Measurements from ENCODE around the gene AGO3. TPM values are rescaled to one million over a fixed set of nuclear protein-coding genes. Genes with fewer than 3 reads are reported as not detected.
"Not testable (repeated sequence)": the region's sequence is repeated elsewhere in the genome, so short reads cannot be mapped to it uniquely, and the experiment has no call there.

Gene AGO3
- total RNA-seq, 1 experiment from 2014 or later, result 18.4 TPM

DNA sequence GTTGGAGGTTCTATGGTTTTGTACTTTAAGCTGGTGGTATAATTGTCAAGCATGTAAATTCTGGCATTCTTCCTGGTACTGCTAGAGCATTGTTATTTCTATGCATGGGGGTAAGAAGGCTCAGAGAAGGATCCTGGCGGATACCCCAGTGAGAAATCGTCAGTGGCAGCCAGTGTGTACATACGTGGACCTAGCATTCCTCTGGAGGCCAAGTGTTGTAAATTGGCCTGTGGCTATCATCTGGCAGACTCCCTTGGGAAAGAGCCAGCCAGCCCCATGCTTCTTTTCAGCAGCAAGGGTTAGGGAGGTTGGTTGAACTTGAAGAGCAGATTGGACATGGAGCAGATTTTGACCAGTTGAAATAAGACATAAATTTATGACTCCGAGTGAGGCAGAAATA is 5.2 kb upstream of the AGO3 start:
- no peak for DNase-seq (ENCODE audit: low read depth)

DNA sequence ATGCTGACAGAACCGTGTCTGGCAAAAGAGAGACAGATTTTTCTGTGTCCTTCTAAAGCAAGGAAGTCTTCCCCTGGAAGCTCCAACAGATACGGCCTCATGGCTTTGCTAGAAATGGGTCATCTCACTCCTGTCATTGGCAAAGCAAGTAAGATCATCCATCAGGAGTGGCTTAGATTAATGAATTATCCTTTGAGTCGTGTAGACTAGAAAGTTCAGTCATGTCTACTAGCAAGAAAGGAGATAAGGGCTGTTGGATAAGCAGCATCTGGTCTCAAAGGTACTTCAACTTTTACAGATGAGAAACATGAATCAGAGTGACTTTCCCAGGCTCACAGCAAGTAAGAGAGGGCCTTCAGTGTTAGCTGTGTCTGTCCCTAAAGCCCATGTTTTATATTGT is 3.4 kb upstream of the AGO3 start:
- no peak for DNase-seq (ENCODE audit: low read depth)

GRCh38 chr1:35929730-35930592 is 944 bp upstream of the AGO3 start:
- DNase-seq (ENCODE audit: low read depth), result peak; percentile 64

DNA sequence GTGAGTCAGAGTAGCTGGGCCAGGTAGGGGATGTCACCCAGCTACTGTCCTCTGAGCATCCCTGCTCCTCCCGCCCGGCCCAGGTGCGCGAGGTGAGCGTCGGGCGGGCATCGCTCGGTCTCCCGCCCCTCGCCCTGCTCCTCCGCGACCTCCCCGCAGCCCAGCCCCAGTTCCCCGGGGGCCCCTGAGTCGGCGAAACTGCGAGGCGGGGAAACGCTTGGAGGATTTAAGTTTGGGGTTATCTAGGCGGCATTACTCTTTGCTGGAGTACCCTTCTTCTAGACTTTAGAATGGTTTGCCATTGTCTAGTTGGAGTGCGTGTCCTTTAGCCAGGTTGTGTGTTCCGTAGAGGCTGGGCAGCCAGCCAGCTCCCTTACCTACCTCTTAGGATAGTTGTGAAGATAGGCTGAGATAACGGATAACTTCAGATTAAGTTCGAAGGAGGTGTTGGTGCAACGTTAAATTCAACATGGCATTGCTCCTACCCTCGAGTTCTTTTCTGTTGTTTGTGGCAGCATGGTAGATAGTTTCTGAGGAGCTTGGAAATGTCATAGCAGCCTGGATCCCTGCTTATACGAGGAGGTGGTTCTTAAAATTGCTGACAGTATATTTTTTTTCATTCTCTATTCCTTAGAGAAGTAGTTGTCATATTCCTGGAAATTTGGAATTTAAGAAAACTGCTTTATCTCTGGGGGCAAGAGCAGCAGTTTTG is 697 bp downstream of the AGO3 start:
- peak; percentile 12 for DNase-seq (ENCODE audit: low read depth)

- no peak for DNase-seq (ENCODE audit: low read depth)
Observed at GRCh38 chr1:35932158-35932636, 1.3 kb downstream of the AGO3 start.

DNA sequence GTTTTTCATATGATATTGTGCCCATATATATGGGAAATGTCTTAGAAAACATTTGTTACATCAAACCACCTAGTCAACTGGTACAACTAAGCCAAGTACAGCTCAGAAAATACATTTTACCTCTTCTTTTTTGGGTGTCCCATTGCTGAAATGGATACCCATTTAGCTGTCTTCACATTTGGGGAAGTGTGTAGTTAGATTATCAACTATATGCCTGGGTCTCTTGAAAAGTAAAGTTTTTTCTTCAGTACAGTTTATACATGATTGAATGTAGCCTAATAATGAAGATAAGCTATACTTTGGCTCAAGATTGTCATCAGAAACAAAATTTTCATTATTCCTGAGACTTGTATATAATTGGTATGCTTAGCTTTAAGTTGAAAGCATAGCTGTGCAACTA is 2.0 kb downstream of the AGO3 start:
- DNase-seq (ENCODE audit: low read depth), result no peak

DNA sequence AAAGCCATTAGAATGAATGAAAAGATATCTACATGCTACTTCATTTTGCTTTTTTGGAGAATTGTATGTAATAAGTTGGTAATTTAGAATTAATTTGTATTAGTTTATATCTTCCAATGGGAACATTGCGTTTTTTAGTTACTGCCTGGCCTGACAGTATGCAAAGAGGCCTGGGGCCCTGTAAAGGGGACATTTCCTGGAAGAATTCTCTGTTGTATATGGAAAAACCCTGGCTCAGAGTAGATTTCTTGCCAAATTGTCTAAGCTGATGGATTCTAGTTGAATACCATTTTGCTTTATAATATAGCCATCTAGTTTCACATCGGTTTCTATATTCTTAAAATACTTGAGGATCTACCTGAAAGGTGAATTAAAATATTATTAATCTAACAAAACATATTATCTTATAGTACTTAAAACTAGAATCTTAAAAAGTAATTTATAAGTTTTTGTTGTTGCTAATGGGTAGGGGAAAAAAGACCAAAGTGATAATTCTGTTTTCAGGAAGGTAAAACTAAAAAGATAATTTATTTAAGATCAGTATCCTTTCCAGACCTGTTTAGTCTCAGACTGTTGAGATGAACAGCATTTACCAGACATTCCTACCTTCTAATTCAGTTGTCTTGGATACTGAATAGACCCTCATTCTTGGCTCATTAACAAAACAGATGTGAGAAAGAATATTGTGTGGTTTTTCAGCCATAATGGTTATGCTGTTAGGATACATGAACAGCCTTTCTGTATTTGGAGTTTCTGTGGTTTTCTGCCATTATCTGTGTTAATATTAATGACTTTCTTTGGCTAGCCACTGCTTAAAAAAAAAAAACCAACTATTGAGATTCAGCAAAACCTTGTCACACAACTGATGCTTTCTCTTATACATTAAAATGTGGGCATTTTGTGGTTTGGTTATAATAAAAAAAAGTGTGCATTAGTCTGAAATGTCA is 4.8 kb downstream of the AGO3 start:
- no peak for DNase-seq (ENCODE audit: low read depth)

GRCh38 chr1:35936838-35937237 is 5.9 kb downstream of the AGO3 start:
- no peak for DNase-seq (ENCODE audit: low read depth)

DNA sequence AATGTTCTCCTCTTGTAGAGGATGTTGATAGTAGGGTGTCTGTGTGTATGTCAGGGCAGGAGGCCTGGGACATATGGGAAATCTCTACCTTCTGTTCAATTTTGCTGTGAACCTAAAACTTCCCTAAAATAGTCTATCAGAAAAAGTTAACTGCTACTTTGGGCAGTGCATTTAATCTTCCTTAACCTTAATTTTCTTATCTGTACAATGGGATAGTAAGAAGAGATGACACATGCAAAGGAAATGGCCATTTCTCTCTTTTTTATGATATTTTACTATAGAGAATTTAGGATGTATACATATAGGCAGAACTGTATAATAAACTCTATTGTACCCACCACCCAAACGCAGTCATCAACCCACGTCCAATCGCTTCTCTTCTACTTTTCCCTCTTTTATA is 8.6 kb downstream of the AGO3 start:
- no peak for DNase-seq (ENCODE audit: low read depth)

GRCh38 chr1:35945327-35945726 is 14.4 kb downstream of the AGO3 start:
- no peak for DNase-seq (ENCODE audit: low read depth)

DNA sequence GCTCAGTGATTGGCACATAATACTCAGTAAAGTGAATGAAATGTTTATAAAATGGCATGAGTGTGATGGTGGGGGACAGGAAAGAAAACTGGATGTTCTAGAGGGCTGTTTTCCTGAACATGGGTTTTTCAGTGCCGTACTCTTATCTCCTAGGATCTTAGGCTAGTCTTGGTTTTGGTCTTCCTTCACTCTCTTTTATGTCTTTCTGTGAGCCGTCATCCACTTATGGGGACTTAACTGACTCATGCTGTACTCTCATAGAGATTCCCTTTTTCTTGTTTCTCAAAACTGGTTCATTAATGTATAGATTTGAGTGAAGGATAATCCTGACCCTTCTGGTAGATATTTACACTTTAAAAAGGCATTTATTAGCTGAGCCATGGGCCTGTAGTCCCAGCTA is 16.6 kb downstream of the AGO3 start:
- DNase-seq (ENCODE audit: low read depth), result no peak

GRCh38 chr1:35958558-35958957 is 27.7 kb downstream of the AGO3 start:
- no peak for DNase-seq (ENCODE audit: low read depth)

DNA sequence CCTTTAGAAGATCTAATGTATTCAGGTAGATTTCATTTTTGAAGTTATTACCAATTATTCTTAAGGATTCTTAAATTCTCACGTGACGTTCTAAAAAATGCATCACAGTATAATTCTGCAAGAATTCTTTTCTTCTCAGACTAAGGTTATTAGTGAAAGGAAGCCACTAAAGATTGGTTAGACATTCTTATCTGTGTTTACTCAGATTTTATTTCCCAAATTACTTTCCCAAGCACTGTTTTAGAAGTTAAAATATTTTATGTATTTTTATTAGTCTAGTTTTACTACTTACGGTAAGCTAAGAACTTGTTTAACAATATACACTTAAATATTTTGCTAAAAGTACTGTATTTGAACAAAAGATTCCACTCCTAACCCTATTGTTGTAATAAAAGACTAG is 28.4 kb downstream of the AGO3 start:
- no peak for DNase-seq (ENCODE audit: low read depth)

DNA sequence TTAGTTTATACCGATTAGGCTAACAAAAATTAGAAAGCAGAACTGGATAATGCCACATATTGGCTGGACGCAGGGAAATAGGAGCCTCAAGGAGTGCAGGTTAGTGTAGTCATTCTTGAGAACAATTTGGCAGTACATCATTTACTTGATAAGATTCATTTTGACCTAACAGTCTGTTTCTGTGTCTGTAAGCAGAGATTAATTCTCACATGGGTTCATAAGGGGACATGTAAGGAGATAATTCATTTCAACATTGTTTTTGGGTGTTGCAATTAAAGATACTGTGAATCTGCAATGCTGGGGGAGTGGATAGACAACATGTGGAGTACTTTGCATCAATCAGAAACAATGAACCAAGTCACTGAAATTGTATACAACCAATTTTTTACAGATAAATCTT is 32.0 kb downstream of the AGO3 start:
- no peak for DNase-seq (ENCODE audit: low read depth)

- not testable (repeated sequence) for DNase-seq (ENCODE audit: low read depth)
Observed at GRCh38 chr1:35964277-35964676, 33.4 kb downstream of the AGO3 start.

- DNase-seq (ENCODE audit: low read depth), result no peak
Observed at GRCh38 chr1:35968396-35968795, 37.5 kb downstream of the AGO3 start.

- DNase-seq (ENCODE audit: low read depth), result no peak
Observed at GRCh38 chr1:35971601-35972000, 40.7 kb downstream of the AGO3 start.

GRCh38 chr1:35972631-35973030 is 41.7 kb downstream of the AGO3 start:
- DNase-seq (ENCODE audit: low read depth), result peak; percentile 3

DNA sequence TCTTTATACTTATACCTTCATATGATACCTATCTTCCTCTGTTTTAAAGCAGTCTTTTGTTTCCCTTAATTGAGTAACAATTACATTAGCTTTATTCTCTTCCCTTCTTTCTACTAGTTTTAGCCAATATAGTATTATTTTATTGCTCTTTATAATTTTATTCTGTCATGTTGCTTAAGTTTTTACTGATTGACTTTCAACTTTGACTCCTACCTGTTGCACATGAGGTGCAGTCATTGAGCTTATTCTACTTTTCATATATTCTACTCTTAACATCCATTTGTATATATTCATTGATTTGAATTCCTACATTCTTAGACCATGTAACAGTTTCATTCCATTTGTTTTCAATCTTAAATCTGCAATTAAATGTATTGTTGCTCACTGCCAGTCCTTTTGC is 49.2 kb downstream of the AGO3 start:
- DNase-seq (ENCODE audit: low read depth), result no peak

GRCh38 chr1:35988237-35988636 is 57.3 kb downstream of the AGO3 start:
- no peak for DNase-seq (ENCODE audit: low read depth)

DNA sequence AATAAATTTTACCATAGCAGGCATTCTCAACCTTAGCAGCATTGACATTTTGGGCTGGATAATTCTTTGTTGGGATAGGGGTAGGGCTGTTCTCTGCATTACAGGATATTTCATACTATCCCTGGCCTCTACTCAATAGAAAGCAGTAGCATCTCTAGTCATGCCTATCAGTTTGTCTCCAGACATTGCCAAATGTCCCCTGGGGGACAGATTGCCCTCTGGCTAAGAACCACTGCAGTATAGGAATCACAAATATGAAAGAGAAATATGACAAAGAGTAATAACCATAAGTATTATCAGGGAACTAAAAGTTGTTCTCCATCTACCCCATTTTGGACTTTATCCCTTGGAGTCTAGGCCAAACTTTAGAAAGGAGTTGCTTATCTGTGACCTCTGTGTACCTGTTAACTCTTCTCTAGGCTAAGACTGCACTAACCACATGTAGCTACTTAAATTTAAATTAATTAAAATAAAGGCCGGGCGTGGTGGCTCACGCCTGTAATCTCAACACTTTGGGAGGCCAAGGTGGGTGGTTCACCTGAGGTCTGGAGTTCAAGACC is 76.1 kb downstream of the AGO3 start:
- DNase-seq (ENCODE audit: low read depth), result no peak

DNA sequence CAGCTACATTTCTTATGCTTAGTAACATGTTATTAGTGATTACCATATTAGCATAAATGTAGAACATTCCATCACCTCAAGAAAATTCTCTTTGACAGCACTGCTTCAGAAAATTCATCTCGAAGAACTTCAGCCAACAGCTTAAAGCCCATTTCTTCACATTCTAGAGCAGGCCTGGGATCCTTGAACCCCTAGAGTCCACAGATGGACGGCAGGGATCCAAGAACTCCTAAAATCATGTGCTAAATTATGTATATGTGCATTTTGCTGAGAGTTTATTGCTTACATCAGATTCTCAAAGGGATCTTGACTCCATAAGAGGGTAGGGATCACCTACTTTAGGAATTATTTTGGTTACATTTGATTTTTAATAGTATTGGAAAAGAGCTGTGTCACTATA is 76.8 kb downstream of the AGO3 start:
- DNase-seq (ENCODE audit: low read depth), result no peak

Measured in Daoy (cell line).